C4-2B (cell line): ENCODE results near the gene CITED4.

Experiments used
- H3K27ac ChIP-seq: fragments of 450-650 bp; 2 replicates; pipeline ENCODE4 v1.5.1; 2017
- ZFX ChIP-seq: fragments of 450-650 bp; IDR thresholded peaks from 2 replicates; pipeline ENCODE4 v1.6.1; 2017
- TF ChIP-seq, protein P1 (sequence below): fragments of 450-650 bp; conservative IDR thresholded peaks from 2 replicates; pipeline ENCODE4 v1.5.1; 2017; ENCODE audit warnings: mild to moderate bottlenecking

The CITED4 gene

DNA sequence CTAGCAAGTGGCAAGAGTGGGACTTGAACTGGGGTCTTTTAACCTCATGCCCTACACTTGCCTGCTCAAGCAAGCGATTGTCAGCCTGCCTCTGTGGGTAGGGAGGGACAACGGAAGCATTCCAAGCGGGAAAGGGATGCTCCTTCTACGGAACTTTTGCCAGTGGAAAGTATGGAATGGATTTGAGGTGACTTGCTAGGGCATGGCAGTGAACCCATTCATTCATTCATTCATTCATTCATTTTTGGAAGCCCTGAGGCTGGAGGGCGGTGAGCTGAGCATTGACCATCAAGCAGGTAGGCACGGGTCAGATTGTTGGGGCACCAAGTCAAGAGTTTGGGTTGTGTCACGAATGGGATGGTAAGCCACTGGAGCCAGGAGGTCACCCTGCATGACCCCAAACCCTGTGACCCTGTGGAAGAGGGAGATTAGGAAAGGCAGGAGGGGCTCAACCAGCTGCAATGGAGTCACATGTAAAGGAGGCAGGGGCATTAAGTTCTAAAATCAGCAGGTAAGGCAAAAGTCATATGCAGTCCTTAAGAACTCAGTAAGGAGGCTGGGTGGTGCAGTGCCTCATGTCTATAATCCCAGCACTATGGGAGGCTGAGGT, 11.8 kb upstream of the CITED4 start:
- no peak overlapping the region for H3K27ac ChIP-seq
- TF ChIP-seq, protein P1, sequence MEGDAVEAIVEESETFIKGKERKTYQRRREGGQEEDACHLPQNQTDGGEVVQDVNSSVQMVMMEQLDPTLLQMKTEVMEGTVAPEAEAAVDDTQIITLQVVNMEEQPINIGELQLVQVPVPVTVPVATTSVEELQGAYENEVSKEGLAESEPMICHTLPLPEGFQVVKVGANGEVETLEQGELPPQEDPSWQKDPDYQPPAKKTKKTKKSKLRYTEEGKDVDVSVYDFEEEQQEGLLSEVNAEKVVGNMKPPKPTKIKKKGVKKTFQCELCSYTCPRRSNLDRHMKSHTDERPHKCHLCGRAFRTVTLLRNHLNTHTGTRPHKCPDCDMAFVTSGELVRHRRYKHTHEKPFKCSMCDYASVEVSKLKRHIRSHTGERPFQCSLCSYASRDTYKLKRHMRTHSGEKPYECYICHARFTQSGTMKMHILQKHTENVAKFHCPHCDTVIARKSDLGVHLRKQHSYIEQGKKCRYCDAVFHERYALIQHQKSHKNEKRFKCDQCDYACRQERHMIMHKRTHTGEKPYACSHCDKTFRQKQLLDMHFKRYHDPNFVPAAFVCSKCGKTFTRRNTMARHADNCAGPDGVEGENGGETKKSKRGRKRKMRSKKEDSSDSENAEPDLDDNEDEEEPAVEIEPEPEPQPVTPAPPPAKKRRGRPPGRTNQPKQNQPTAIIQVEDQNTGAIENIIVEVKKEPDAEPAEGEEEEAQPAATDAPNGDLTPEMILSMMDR: no peak
- TF ChIP-seq ZFX: no peak

DNA sequence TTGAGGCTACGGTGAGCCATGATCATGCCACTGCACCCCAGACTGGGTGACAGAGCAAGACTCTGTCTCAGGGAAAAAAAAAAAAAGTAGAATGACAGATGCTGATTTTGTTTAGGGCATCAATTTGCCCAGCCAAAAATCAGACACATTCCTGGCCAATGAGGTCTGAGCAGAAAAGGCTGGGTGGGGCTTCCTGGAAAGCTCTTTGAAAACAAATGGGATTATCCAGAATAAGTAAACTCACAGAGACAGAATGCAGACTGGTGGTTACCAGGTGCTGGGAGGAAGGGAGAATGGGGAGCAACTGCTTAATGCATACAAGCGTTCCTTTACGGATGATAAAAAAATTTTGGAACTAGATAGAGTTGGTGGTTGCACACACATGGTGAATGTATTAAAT, 10.1 kb upstream of the CITED4 start:
- no peak for TF ChIP-seq ZFX
- TF ChIP-seq, protein P1: no peak
- no peak overlapping the region for H3K27ac ChIP-seq

DNA sequence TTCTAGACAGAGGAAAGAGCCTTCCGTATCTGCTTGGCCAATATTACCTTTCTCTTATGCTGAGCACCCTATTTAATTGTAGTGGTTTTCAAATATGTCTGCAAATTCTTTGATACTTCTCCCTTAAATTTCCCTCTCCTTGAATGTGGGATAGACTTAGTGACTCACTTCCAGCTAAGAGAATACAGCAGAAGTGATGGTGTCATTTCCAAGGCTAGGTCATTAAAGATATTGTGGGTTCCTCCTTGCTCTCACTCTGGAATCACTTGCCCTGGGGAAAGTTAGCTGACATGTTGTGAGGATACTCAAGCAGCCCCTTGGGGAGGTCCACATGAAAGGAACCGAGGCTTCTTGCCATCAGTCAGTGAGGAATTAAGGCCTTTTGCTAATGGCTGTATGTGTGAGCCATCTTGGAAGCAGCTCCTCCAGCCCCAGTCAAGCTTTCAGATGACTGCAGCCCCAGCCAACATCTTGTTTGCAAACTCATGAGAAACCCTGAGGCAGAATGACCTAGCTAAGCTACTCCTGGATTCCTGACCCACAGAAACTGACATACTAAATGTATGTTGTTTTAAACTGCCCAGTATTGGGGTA, 8.1 kb upstream of the CITED4 start:
- H3K27ac ChIP-seq: no peak overlapping the region
- TF ChIP-seq, protein P1: no peak
- no peak for TF ChIP-seq ZFX

DNA sequence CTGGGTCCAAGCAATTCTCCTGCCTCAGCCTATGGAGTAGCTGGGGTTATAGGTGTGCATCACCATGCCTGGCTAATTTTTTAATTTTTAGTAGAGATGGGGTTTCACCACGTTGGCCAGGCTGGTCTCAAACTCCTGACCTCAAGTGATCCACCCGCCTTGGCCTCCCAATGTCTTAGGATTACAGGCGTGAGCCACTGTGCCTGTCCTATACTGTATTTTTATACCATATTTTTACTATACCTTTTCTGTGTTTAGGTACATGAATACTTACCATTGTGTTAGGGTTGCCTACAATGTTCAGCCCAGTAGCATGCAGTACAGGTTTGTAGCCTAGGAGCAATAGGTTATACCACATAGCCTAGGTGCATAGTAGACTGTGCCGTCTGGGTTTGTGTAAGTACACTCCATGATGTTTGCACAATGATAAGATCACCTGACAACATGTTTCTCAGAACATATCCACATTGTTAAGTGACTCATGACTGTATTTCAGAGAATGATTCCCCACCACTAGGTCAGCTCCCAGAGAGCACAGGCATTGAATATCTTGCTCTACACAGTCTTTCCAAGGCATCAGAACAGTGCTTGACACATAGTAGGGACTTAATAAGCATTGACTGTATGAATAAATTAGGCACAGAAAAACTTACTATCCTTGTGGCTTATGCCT, 6.0 kb upstream of the CITED4 start:
- H3K27ac ChIP-seq: peak overlapping the region; percentile 50; the same call in 1 of the 2 replicates
- TF ChIP-seq ZFX: no peak
- TF ChIP-seq, protein P1: no peak; the same call in 1 of the 2 replicates

DNA sequence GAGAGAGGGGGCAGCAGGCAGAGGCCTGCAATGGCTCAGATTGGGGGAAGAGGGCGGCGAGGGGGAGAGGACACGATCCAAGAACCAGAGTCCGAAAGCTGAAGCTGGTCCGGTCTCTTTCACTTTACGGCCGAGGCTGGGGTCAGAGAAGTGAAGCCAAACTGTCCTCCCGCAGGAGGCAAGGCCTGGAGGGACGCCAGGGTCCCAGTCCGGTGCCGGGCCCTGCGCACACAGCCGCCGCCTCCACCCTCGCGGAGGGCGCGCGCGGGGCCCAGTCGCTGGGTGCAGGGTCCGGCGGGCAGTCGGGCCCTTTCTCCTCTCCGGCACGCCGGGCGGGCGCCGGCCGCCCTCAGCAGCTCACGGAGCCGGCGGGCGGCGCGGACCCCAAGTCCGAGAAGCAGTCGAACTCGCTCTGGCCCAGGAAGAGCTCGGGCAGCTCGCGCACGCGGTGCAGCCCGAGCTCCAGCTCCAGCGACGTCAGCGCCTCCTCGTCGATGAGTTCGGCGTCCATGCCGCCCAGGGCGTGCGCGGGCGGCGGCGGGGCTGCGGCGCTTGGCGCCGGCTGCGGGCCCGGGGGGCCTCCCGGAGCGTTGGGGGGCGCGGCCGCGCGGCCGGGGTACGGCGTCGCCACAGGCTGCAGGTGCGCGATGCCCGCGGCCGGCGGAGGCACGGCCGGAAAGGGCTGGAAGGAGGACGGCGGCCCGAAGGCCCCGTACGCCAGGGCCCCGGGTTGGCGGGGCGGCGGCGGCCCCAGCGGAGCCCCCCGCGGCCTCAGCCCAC, 749 bp downstream of the CITED4 start:
- TF ChIP-seq, protein P1: no peak
- no peak for TF ChIP-seq ZFX
- peak overlapping the region; percentile 54 for H3K27ac ChIP-seq

DNA sequence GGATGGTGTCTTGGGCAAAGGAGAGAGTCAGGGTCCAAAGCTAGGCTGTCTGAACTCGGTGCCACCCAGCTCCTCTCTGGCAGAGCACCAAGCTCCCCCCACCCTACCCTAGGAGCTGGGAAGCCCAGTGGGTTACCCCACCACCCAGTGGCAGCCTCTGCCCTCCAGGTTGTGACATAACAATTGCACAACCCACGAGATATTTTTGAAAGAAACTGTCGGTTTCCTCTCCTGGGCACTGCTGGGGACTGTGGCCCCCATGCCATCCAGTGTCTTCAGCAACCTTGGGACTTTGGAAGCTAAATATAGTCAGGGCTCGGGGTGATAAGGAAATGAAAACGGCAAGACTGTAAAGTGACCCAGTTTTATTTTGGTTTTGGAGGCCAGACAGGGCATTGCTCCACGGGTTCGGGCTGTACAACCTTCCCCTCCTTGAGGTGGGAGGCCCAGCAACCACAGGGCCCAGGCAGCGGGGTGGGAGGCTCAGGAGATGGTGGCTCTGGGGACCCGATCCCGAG, 1.4 kb downstream of the CITED4 start:
- TF ChIP-seq, protein P1: no peak
- no peak for TF ChIP-seq ZFX
- H3K27ac ChIP-seq: no peak overlapping the region; the same call in 1 of the 2 replicates
